ENCODE results near the gene ADGRF1.

DNA sequence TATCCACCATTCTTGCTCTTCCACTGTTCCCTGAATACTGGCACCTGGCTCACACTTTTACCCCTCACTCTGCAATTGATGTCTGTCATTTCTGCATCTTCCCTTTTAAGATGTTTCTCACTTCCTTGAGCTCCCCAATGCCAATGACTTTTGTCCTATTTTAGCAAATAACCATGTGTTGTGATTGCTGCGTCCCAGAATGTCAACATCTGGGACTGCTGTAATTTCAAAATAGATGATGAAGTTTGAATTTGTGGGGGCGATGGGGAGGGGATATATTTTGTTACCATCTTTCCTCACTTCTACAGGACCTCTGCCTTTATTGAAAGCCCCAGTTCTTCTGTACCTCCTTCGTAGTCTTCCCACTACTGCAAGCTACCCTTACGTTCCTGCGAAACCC is 80.4 kb downstream of the ADGRF1 start:
- TF ChIP-seq, protein P1, sequence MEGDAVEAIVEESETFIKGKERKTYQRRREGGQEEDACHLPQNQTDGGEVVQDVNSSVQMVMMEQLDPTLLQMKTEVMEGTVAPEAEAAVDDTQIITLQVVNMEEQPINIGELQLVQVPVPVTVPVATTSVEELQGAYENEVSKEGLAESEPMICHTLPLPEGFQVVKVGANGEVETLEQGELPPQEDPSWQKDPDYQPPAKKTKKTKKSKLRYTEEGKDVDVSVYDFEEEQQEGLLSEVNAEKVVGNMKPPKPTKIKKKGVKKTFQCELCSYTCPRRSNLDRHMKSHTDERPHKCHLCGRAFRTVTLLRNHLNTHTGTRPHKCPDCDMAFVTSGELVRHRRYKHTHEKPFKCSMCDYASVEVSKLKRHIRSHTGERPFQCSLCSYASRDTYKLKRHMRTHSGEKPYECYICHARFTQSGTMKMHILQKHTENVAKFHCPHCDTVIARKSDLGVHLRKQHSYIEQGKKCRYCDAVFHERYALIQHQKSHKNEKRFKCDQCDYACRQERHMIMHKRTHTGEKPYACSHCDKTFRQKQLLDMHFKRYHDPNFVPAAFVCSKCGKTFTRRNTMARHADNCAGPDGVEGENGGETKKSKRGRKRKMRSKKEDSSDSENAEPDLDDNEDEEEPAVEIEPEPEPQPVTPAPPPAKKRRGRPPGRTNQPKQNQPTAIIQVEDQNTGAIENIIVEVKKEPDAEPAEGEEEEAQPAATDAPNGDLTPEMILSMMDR (IDR thresholded peaks at IDR 0.05), result no peak
- TF ChIP-seq POLR2A (IDR thresholded peaks at IDR 0.05), result no peak

All from lower leg skin (tissue), 3 donors.